KG1 (cell line): ENCODE results near the gene HOTAIR.
A peak's percentile ranks its signal among the peaks of the same experiment; 100 is the strongest.

Source experiments
- DNase-seq: peaks from one replicate; lab custom pipeline; 2025; lab: John Stamatoyannopoulos, UW

The HOTAIR gene

DNA sequence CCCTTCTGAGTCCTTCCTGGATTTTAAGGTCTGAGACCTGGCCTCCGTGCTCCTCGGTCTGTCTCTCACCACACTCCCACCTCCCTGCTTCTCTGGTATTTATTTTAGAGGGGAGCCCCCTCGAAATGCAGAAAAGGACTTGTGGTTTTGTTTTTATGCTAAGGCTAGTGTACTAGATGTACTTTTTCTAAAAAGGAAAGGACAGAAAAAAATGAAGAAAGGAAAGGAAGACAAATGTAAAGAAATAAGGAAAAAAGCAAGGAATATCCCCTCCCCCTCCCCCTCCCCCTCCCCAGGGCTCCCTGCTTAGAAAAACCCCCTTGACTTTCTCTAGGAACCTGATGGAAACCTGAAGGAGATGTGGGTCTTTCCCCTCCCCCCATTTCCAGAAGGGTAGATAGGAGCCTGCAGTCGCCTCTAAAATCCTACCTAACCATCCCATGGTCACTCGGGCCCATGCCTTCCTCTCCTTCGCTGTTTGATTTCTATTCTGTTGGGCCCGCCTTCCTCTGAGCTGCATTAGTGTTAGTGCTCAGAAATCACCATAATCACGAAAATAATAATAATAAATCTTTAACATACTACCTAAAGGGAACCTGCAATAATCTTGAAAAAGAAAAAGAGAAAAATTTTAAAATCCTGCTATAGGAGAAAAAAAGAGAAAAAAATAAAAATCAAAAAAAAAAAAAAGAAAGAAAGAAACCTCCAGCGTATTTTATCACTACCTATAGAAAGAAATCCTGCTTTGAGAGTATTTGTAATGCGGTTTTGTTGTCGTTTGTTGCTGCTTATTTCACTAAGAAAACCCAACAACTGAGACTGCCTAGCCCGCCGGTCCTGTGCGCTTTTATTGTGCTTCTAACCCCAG lies 37.1 kb upstream of the HOTAIR start:
- DNase-seq = no peak

DNA sequence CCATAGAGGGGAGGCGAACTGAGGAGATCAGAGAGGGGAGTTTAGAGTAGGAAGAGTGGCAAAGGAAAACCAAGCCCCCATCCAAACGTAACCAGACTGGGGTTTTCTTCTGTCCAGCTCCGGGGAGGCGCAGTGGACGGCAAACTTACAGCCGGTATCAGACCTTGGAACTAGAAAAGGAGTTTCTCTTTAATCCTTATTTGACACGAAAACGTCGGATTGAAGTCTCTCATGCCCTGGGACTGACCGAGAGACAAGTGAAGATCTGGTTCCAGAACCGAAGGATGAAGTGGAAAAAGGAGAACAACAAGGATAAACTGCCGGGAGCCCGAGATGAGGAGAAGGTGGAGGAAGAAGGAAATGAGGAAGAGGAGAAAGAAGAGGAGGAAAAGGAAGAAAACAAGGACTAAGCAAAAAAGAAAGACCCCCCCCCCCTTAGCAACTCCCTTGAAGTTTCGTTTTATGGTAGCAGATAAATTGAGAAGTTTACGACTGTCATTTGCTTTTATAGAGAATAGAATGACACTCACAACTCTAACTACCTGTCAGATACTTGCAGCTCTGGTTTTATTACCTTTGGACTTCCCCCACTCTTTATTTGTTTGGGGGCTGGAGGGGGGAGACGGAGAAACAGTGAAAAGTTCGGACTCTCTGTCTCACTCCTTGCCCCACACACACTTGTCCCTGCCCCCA lies 36.4 kb upstream of the HOTAIR start:
- DNase-seq = no peak

- DNase-seq = no peak
Measured at GRCh38 chr12:54010053-54010971, 35.6 kb upstream of the HOTAIR start.

- no peak for DNase-seq
Measured at GRCh38 chr12:54009171-54010052, 34.7 kb upstream of the HOTAIR start.

DNA sequence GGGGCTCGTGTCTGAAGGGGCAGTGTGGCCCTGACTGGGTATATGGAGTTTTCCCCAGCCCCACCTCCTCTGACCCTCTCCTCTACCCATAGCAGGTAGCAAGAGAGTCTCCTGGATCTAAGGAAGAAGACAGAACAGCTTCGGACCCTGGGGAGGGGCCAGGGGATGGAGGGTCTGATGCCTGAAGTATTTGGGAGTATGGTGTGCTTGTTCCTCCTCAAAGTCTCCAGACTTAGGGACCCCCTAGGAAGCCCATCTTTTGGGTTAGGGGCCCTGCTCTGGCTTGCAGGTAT lies 33.5 kb upstream of the HOTAIR start:
- no peak for DNase-seq

GRCh38 chr12:54007538-54008259 lies 32.9 kb upstream of the HOTAIR start:
- no peak for DNase-seq

DNA sequence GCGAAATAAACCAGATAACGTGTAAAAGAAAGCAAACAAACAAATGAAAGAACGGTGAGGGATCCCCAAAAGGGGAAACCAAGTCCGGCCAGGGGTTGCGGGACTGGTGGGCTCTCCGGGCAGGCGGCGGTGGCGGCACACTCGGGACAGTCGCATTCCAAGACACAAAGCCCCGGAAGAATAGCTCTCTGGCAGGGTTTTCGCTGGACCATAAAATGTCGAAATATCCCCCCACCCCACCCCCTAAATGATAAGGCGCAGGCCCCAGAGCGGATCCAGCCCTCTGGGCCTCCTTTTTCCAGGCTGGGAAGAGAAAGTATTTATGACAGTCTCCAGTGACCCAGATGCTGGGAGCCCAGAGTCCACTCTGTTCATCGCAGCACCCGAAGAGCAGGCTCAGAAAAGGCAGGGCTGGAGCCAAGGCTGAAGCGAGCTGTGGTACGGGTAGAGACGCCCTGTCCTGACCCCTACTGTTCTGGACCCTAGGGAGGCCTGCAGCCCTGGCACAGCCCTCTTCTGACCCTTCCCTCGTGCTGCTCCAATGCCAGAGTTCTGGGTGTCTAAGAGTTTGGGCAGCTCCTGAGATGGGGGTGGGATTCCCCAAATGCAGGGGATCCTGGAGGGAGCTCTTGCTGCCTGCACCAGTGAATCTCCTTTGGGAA lies 31.9 kb upstream of the HOTAIR start:
- no peak for DNase-seq

DNA sequence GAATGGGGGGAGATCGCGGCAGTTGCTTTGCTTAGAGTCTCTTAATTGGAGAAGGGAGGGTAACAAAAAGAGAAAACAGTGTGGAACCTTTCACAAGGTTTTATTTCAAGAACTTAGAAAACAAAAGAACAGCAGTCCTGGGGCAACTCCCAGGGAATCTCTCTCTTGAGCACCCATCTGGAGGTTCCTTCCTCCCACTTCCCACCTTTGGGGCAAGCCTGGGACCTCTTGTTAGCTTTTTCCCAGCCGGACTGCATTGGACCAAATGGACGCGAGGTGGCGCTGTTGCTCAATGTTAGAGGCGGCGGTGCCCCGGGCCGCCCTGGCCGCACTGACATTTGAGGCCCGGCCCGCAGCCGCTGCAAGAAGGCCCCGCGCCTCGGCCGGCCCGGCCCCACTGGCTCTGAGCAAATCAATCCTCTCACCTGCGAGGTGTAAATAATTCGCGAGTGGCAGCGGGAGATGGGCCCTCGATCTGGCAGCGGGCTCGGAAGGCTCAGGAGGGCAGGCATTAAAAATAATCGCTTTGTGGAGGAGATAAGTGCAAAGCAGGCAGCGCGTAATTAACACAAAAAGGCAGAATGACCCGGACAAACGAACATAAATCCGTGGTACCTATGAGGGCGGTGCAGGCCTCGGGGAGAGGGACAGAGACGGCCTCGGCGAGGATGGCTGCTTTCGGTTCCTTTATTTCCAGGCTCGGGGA lies 31.3 kb upstream of the HOTAIR start:
- DNase-seq = peak; percentile 42

DNA sequence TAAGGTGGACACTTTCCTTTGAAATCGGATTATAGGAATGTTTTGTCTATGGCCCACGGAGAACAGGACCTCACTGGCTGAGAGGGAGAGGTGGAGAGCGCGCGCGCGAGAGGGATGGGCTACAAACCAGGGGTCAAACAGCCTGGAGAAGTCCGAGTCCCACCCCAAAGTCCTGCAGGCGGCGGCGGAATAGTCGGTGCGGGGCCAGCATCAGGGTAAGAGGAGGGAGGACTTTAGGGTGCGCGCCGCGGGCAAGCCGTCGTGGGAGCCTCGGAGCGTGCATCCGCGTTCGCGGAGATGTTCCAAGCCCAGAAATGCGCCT lies 30.7 kb upstream of the HOTAIR start:
- no peak for DNase-seq

DNA sequence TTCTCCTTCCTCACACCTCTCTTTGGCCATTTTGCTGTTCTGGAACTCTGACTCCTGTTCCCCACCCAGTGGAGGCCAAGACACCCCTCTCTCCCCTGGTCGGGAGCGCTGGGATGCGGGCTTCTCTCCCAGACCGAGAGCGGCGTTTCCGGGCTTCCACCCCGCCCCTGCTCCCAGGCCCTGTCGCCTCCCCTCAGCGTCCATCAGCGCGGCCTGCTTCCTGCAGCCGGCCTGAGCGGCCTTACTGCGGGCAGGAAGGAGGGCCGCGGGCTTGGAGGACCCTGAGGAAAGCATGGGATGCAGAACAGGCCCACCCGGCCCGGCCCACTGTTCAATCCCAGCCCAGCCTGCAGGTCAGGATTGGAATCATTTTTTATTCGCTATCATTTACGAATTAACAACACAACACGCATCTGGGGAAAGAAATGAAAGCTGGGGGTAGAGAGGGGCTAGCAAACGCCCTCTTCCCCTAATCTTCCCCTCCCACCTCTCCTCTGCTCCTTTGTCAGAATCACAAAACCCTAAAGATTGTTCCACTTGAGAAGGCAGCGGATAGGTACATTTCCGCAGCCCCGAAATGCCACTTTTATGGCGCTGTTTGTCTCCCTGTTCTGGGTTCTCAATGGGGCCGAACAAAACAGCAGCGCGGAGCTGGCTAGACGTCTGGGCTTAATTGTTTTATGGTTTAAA lies 30.2 kb upstream of the HOTAIR start:
- DNase-seq = no peak

GRCh38 chr12:54004063-54004840 lies 29.5 kb upstream of the HOTAIR start:
- DNase-seq = no peak

DNA sequence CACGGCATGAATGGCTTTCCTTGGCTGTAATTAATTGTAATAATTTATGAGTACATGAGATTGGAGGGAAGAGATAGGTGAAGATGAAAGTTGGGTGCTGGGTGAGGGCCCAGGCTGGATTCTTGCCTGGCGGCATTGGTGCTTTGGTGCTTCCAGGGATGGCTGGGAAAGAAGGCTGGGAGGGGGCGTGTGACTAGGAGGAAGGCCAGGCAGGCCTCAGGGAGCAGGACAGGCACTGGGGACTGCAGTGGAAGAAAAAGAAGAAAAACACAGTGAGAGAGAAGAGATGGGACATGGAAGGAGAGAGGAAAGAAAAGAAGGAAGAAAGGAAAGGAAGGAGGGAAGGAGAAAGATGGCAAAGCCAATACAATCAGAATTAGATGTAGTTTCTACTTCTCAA lies 28.9 kb upstream of the HOTAIR start:
- DNase-seq = no peak

- DNase-seq = no peak
Measured at GRCh38 chr12:54002915-54003389, 28.2 kb upstream of the HOTAIR start.

GRCh38 chr12:54002278-54002914 lies 27.6 kb upstream of the HOTAIR start:
- DNase-seq = no peak

DNA sequence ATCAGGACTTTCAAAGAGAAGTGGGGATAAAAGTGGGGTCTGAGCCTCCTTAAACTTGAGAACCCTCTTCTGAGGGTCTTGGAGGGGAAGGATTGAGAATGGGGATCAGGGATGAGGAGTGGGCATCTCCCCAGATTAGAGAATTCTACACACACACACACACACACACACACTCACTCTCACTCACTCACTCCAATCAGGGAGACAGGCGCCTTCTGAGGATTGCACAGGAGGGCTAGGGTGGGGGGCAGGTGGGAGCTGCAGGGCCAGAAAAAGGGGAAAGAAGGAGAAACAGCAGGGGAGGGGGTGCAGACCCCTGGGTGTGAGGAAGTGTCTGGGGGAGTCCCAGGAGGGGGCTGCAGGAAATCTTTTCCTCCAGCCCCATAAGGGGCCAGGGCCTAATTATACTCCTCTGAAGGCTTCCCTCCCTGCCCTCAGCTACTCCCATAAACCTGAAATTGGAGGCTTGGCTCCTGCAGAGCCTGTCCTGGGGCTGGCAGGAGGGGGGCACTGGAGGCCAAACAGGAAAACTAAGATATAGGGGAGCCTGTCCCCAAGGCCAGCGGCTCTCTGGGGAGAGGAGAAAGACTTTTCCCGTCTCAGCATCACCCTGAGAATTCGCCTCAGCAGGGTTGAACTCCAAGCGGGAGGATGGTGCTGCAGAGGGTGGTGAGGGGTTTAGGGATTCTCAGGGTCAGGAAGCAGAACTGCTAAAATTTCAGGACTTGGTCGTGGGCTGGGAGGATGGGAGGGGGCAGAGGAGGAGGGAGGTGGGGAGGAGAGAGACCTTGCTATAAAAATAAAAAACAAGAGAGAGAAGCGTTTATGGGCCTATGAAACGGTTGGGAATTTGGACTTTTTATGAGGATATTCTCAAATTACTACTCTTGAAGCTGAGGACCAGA lies 26.8 kb upstream of the HOTAIR start:
- DNase-seq = no peak
